ENCODE measurements around the gene A2ML1.
"Not testable (repeated sequence)": the region's sequence is repeated elsewhere in the genome, so short reads cannot be mapped to it uniquely, and the experiment has no call there.

A2ML1 gene

GRCh38 chr12:8911606-8912268 is 89.3 kb downstream of the A2ML1 start:
- DNase-seq, result no peak

DNA sequence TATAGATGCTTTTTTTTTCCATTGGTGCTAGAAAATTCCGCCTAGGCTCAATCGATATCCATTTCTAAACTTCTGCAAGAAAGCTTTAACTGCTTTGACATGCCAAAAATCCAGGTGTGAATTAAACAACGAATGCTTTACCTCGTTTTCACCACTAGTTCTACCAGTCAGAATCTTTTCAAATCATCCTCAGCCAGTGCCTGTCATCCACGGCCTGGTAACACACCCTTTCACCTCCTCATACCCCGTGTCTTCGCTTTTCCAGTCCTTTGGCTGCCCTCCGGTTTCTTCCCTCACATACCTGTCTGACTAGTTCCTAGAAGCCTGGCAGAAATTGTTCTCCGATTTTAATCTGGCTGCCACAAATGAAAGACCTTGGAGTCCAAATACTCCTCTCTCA is 90.5 kb downstream of the A2ML1 start:
- DNase-seq, result no peak

- DNase-seq, result no peak
Observed at GRCh38 chr12:8913702-8914032, 91.2 kb downstream of the A2ML1 start.

GRCh38 chr12:8914033-8914715 is 91.8 kb downstream of the A2ML1 start, which contains the start of gene PHC1:
Gene PHC1 (plus strand): TSS chr12:8914509. CDS start chr12:8917678, 3,169 bp downstream.
- DNase-seq, result peak; percentile 74

DNA sequence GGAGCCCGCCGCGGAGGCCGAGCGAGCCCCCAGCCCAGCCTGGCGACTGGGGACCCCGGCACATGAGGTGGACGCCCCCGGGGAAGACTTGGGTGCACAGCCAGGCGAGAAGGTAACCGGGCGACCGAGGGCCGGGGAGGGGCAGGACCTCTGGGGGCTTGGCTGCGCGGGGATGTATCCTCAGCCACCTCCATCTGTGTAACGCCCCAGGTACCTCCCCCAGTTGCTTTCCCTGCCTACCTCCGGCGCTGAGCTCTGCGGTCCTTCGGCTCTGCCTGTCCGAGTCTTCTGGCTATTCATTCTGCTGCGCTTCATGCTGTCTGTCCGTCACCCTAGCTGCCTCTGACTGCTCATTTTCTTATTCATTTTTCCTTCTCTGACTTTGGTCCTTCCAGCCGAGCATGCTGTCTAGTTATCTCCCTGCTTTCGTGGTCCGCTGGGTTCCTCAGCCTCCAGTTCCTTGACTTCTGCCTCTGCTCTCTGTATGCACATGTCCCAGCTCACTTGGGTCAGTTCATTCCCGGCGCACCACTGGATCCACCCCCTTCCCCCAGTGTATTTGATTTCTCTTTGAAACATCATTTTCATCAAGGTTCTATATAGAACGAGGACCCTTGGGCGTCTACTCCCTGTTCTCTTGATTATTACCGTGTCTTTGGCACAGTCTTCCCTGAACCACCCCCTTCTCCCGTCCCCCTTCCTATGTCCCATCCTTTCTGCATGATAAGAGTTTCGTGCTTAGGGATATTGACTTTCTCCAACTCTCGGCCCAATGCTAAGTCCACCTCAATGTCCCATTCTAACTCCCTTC is 92.5 kb downstream of the A2ML1 start:
- DNase-seq, result peak; percentile 62

- no peak for DNase-seq
Observed at GRCh38 chr12:8916154-8916553, 93.7 kb downstream of the A2ML1 start.

GRCh38 chr12:8917031-8917430 is 94.6 kb downstream of the A2ML1 start:
- no peak for DNase-seq

- no peak for DNase-seq
Observed at GRCh38 chr12:8917751-8918150, 95.3 kb downstream of the A2ML1 start.

- DNase-seq, result not testable (repeated sequence)
Observed at GRCh38 chr12:8919643-8920042, 97.2 kb downstream of the A2ML1 start.

GRCh38 chr12:8922544-8922943 is 100.1 kb downstream of the A2ML1 start:
- DNase-seq, result no peak
